Panc1 (cell line): ENCODE results near the gene FGR. TPM values are rescaled to one million over a fixed set of nuclear protein-coding genes. Genes with fewer than 3 reads are reported as not detected.

ENCODE experiments used
- ATAC-seq: fragments of 200-7000 bp; cut with Tn5 transposase; 2 replicates; pipeline ENCODE4 v1.9.1; 2020; ENCODE audit warnings: mild to moderate bottlenecking, moderate library complexity
- BruUV-seq: library from RNA; stranded (reverse); fragments of 400-500 nt; replicated peaks from 2 replicates; lab custom pipeline; 2021; lab: Mats Ljungman, UMichigan
- CTCF ChIA-PET: fragments of 300-600 bp; sonication (Branson Sonifier 250); formaldehyde crosslinking; loops from one replicate; lab custom pipeline; 2022; ENCODE audit warnings: antibody characterized with exemption; lab: Charles Lee
- POLR2A ChIA-PET: fragments of 300-600 bp; sonication (Branson Sonifier 250); formaldehyde crosslinking; loops from one replicate; lab custom pipeline; 2022; ENCODE audit warnings: antibody characterized with exemption; lab: Charles Lee
- DNase-seq: peaks from one replicate; pipeline ENCODE4 v3.0.0-alpha.2; 2010; ENCODE audit warnings: low read depth, low spot score
- H3K27ac ChIP-seq: 2 replicates; pipeline ENCODE4 v1.5.1; 2011; ENCODE audit warnings: mild to moderate bottlenecking, low read length, inconsistent platforms
- H3K27me3 ChIP-seq: fragments of 200-500 bp; sonication (Bioruptor generic); 2 replicates; pipeline ENCODE4 v1.6.0; 2014; ENCODE audit warnings: low read length, inconsistent platforms; ENCODE audit not compliant: control insufficient read depth, insufficient read depth
- H3K36me3 ChIP-seq: fragments of 200-500 bp; sonication (Bioruptor generic); 2 replicates; pipeline ENCODE4 v1.5.1; 2014; ENCODE audit warnings: inconsistent platforms, mild to moderate bottlenecking, low read length, moderate library complexity; ENCODE audit not compliant: control insufficient read depth, insufficient read depth
- H3K4me1 ChIP-seq: 2 replicates; pipeline ENCODE4 v1.5.1; 2011; ENCODE audit warnings: inconsistent platforms, mild to moderate bottlenecking, low read length, moderate library complexity; ENCODE audit not compliant: control insufficient read depth, insufficient read depth
- H3K4me3 ChIP-seq, 2 experiments: 2 replicates each; pipeline ENCODE4 v1.5.1; 2011 to 2012; ENCODE audit warnings: low read depth in 2 of 2, low read length in 2 of 2, mild to moderate bottlenecking in 2 of 2, inconsistent platforms in 1 of 2, moderate library complexity in 1 of 2
- H3K9me3 ChIP-seq: fragments of 200-500 bp; sonication (Bioruptor generic); 2 replicates; pipeline ENCODE4 v1.5.1; 2014; ENCODE audit warnings: low read depth, mild to moderate bottlenecking, inconsistent platforms, low read length, moderate library complexity; ENCODE audit not compliant: control insufficient read depth, insufficient read depth
- POLR2AphosphoS5 ChIP-seq: IDR thresholded peaks from 2 replicates; pipeline ENCODE4 v1.6.1; 2012; ENCODE audit warnings: mild to moderate bottlenecking, low read depth, low read length, moderate library complexity
- REST ChIP-seq, 2 experiments: IDR thresholded peaks; 2 replicates each; pipeline ENCODE4 v1.6.1; 2011 to 2012; ENCODE audit warnings: low read depth in 2 of 2, control low read depth in 1 of 2, low read length in 1 of 2, mild to moderate bottlenecking in 1 of 2, moderate library complexity in 1 of 2; ENCODE audit not compliant: insufficient read depth in 1 of 2
- SIN3A ChIP-seq: IDR thresholded peaks from 2 replicates; pipeline ENCODE4 v1.6.1; 2012; ENCODE audit warnings: low read depth, mild to moderate bottlenecking, low read length, moderate library complexity, borderline replicate concordance; ENCODE audit not compliant: insufficient read depth
- TCF7L2 ChIP-seq: IDR thresholded peaks from 2 replicates; pipeline ENCODE4 v1.6.1; 2011; ENCODE audit warnings: mild to moderate bottlenecking, low read depth, low read length, inconsistent platforms
- in situ Hi-C: cut with HindIII; loops from 2 replicates; pipeline ENCODE4 v1.10.0; 2016; ENCODE audit warnings: low sequenced_read_pairs, low pct_unique_long_range_greater_than_20kb
- intact Hi-C: fragments of 100-400 bp; cut with micrococcal nuclease; formaldehyde crosslinking; loops from one replicate; pipeline ENCODE4 v1.10.0; 2022; ENCODE audit not compliant: unreplicated experiment
- total RNA-seq: library from RNA; stranded (reverse); gene quantifications from one replicate; pipeline ENCODE4 v1.2.1, GENCODE V29; 2021; ENCODE audit not compliant: unreplicated experiment
- TF ChIP-seq, protein P1 (sequence below): fragments of 450-650 bp; IDR thresholded peaks from 2 replicates; pipeline ENCODE4 v1.5.1; 2017; ENCODE audit warnings: mild to moderate bottlenecking

FGR gene
- total RNA-seq, 1 experiment from 2014 or later, result 0.18 TPM

- no peaks in the 10 kb centered on the region for H3K9me3 ChIP-seq
- H3K27me3 ChIP-seq, result peaks cover 9% of the 10 kb centered on the region; the same call in 1 of the 2 replicates
- BruUV-seq, result no TSS peak
- H3K4me3 ChIP-seq, result no peak overlapping the region
- no peak overlapping the region for H3K27ac ChIP-seq
- ChIA-PET POLR2A (no interaction called here), CTCF (no interaction called here)
- in situ Hi-C loops, result no loop called here
- ATAC-seq (no peak), DNase-seq (no peak)
- intact Hi-C loops, result no loop called here
- H3K4me1 ChIP-seq, result no peaks in the 10 kb centered on the region
- H3K36me3 ChIP-seq, result no peaks in the 10 kb centered on the region
- TF ChIP-seq POLR2AphosphoS5, result no peak
- TF ChIP-seq, protein P1, sequence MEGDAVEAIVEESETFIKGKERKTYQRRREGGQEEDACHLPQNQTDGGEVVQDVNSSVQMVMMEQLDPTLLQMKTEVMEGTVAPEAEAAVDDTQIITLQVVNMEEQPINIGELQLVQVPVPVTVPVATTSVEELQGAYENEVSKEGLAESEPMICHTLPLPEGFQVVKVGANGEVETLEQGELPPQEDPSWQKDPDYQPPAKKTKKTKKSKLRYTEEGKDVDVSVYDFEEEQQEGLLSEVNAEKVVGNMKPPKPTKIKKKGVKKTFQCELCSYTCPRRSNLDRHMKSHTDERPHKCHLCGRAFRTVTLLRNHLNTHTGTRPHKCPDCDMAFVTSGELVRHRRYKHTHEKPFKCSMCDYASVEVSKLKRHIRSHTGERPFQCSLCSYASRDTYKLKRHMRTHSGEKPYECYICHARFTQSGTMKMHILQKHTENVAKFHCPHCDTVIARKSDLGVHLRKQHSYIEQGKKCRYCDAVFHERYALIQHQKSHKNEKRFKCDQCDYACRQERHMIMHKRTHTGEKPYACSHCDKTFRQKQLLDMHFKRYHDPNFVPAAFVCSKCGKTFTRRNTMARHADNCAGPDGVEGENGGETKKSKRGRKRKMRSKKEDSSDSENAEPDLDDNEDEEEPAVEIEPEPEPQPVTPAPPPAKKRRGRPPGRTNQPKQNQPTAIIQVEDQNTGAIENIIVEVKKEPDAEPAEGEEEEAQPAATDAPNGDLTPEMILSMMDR, result no peak
- no peak for TF ChIP-seq TCF7L2
- no peak for TF ChIP-seq REST (IDR thresholded peaks at IDR 0.05; ENCODE audit: insufficient read depth in 1 of 2, low read depth in 2 of 2, low read length in 1 of 2)
- no peak for TF ChIP-seq SIN3A
These were observed 1.7 kb downstream of the FGR start for GRCh38 chr1:27633298-27633610.

DNA sequence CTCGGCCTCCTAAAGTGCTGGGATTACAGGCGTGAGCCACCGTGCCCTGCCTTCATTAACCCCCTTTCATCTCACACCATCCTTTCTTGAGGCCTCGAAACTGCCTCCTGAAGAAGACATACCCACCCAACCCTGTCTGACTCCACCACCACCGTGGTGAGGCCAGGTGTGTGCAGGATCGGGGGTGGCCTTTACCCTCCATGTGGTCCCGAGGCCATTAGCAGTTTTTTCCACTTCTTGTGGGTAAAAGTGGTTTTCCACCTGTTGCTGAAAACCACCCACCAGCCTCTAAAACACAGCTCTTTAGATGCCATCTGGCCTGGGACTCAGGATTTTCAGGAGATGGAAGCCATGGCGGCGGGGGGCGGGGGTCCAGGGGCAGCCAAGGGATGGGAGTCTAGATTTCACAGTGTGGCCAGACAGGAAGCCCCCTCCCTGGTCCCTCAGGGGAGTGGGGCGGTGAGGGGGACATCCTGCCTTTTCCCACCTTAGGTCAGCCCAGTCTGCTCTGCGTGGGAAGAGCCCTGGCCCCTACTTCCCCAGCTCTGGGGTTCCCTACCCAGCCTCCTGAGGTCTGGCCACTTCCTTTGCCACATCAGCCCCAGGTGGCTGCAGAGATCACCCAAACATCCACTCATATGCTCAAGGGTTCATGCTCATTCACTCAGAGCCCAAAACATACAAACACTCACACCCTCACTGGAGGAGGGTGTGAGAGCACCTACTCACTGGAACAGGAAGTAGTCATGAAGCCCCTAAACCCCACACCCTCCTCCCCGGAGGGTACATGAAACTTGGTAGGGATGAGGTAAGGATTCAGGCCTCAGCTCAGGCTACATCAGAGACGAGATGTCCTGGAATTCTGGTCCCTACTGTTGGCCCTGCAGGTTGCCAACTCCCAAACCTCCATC lies 2.3 kb downstream of the FGR start:
- Histone ChIP-seq H3K36me3 (no peaks in the 10 kb centered on the region), H3K4me3 (no peak overlapping the region), H3K4me1 (no peaks in the 10 kb centered on the region), H3K27me3 (peaks cover 9% of the 10 kb centered on the region; the same call in 1 of the 2 replicates), H3K27ac (no peak overlapping the region), H3K9me3 (no peaks in the 10 kb centered on the region)
- TF ChIP-seq, protein P1, result no peak
- TF ChIP-seq REST (IDR thresholded peaks at IDR 0.05; ENCODE audit: insufficient read depth in 1 of 2, low read depth in 2 of 2, low read length in 1 of 2) (no peak), TCF7L2 (no peak), SIN3A (no peak), POLR2AphosphoS5 (no peak)
- no TSS peak for BruUV-seq
- CTCF ChIA-PET, result no interaction called here
- POLR2A ChIA-PET, result interaction anchor here (0.6 kb wide), 1 partner anchor 24 kb away, joined by 3 read pairs; no protein-coding TSS in a partner anchor
- in situ Hi-C loops, result no loop called here
- DNase-seq (no peak), ATAC-seq (no peak)
- intact Hi-C loops, result no loop called here
